Measurements from ENCODE around the gene ESYT3.

DNA sequence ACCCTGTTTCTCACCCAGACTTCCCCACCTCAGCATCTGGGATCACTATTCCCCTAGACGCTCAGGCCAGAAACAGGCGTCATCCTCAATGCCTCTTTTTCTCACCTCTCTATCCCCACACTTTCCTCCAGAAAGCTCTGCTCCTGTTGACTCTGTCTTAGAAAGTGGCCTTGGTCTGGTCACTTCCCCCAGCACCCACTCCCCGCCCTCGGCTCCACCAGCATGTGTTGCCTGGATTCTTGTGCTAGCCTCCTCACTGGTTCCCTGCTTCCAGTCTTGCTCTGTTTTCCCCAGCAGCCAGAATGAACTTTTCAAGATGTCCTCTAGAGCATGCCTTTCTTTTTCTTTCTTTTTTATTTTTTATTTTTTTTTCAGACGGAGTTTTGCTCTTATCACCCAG lies 39.7 kb upstream of the ESYT3 start:
- TF ChIP-seq POLR2A (IDR thresholded peaks at IDR 0.05; ENCODE audit: extremely low read depth, insufficient read length) (no peak), MYC (IDR thresholded peaks at IDR 0.05; ENCODE audit: low read depth, low read length) (no peak)
- TF ChIP-seq, protein P1, sequence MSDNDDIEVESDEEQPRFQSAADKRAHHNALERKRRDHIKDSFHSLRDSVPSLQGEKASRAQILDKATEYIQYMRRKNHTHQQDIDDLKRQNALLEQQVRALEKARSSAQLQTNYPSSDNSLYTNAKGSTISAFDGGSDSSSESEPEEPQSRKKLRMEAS (IDR thresholded peaks at IDR 0.05; ENCODE audit: low read depth, low read length) = no peak
- TF ChIP-seq, protein P2, sequence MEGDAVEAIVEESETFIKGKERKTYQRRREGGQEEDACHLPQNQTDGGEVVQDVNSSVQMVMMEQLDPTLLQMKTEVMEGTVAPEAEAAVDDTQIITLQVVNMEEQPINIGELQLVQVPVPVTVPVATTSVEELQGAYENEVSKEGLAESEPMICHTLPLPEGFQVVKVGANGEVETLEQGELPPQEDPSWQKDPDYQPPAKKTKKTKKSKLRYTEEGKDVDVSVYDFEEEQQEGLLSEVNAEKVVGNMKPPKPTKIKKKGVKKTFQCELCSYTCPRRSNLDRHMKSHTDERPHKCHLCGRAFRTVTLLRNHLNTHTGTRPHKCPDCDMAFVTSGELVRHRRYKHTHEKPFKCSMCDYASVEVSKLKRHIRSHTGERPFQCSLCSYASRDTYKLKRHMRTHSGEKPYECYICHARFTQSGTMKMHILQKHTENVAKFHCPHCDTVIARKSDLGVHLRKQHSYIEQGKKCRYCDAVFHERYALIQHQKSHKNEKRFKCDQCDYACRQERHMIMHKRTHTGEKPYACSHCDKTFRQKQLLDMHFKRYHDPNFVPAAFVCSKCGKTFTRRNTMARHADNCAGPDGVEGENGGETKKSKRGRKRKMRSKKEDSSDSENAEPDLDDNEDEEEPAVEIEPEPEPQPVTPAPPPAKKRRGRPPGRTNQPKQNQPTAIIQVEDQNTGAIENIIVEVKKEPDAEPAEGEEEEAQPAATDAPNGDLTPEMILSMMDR (IDR thresholded peaks at IDR 0.05; ENCODE audit: low read depth, low read length) = no peak
